Hypothalamus (tissue), 51 donors: ENCODE data around the gene ZMYND11.
"Not testable (repeated sequence)": the region's sequence is repeated elsewhere in the genome, so short reads cannot be mapped to it uniquely, and the experiment has no call there.

Source experiments
- DNase-seq, 51 donors: peaks; one replicate each; lab custom pipeline; 2025; lab: John Stamatoyannopoulos, UW

ZMYND11 gene

DNA sequence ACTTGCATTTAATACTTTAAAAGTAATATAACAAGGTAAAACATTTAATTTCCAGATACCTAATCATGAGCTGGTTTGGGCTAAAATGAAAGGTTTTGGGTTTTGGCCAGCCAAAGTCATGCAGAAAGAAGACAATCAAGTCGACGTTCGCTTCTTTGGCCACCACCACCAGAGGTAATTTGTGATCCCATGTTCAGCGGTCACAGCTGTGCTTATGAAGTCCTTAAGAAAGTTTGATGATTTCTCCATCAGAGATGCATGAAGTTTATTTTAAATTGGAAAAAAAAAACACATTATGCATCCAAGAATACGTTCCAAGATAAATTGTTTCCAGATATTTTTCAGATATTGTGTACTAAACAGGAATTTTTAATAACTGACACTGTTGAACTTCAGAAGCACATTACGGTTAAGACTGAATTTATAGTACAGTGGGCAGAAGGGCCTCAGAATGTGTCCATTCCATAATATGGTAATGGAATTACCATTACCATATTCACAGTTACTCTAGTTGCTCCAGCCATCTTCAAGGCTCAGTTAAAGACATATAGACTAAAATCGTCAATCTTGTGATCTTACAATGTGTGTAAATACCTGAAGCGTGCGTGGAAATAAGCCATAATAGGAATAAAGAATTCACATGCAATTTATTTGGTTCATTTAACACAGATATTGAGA lies 106.8 kb downstream of the ZMYND11 start:
- no peak for DNase-seq

DNA sequence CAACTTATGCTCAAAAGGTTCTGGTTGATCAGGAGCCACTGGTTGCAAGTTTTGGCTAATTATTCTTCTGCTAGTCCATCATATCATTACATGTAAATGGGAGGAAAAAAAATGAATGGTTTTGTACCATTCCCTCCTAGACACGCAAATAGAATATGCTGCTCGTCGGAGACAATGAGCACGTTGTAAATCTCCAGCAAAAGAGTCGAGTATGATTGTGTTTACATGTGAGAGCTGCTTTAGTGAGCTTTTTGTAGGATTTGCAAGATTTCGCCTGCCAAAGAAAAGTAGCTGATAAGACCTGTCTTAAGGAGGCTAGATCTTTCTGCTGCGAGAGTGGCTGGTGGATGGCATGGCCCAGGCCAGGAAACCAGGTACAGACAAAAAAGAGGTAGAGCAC lies 109.0 kb downstream of the ZMYND11 start:
- no peak for DNase-seq

DNA sequence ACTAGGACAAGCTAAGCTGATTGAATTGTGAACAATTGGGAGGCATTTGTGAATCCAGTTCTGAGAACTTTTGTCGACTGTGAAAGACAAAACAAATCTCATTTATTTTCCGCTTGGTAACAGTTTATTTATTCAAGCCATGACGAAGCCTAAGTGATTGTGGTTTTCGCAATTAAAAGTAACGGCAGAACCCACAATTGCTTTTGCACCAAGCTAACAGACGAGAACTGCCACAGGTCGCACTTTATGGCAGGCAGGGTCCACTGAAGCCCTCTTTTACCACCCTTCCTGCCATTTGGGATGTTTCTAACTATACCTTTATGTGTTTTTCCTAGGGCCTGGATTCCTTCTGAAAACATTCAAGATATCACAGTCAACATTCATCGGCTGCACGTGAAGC lies 111.2 kb downstream of the ZMYND11 start:
- no peak for DNase-seq

DNA sequence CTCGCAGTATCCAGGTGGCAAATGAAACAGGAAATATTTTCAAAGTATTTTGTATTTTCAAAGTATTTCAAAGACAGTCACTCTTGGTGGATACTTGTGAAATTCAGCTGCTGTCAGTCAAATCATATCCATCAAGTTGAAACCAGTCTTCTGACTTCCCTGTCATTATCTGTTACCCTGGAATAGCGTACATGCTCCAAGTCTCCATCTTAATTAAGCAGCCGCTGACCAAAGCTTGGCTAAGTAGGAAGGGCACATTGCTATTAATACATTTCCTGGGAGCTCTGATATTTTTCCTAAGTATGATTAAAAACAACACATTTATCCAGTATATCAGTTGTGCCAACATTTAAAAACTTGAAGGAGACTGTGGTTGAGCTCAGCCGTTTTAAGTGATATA lies 112.2 kb downstream of the ZMYND11 start:
- DNase-seq: no peak

DNA sequence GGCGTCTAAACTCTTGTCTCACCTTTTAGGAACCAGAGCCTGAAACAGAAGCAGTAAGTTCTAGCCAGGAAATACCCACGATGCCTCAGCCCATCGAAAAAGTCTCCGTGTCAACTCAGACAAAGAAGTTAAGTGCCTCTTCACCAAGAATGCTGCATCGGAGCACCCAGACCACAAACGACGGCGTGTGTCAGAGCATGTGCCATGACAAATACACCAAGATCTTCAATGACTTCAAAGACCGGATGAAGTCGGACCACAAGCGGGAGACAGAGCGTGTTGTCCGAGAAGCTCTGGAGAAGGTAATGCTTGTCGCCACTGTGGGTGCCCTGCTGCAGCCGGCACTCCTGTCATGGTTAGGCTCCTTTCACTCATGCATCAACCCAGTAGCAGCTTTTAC lies 113.1 kb downstream of the ZMYND11 start:
- no peak for DNase-seq

DNA sequence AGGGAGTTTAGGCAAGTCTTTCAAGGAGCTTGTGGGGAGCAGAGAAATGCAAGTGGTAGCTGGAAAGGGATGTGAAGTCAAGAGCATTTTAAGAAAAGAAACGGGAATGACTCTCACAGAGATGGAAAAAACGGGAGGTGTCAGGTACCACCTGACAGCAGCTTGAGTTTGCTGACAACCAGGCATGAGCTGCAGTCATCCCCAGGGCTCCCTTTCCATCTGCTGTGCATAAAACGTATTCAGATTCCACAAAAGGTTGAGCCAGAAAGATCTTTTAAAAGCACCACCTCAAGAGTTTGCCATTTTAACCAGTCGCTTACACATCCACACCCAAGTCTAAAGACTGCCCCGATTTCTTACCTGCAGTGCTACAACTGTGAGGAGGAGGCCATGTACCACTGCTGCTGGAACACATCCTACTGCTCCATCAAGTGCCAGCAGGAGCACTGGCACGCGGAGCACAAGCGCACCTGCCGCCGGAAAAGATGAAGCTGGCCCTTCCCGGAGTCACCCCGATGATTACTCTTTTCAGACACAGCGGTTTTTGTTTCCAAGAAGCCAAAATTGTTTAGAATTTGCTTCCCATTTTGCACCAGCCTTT lies 116.8 kb downstream of the ZMYND11 start:
- DNase-seq: no peak

DNA sequence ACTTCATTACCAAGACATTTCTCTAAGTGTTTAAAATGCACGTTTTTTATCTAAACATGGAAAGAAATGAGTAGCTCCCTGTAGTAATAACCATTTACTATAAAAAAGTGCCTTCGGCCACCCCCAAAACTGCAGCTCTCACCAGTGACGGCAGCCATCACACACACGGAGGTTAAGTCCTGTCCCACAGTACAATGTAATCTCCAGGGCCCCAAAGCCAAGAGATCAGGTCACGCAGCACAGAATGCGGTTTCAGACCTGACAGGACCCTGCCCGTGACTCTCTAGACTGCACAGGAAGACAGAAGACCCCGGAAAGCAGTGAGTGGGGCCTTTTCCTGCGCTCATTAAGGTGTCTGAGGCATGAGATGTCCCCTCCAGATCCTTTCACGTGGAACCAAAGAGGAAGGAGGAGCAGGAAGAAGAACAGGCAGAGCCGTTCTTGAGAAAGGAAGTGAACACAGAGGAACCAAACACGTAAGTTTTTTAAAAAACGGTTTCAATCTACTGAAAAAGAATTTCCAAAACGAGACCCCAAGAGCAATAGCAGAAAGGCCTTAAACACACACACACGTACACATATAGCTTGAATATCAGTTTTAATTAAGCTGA lies 125.7 kb downstream of the ZMYND11 start:
- DNase-seq: peak in 1 of 51 donors; percentile 6

DNA sequence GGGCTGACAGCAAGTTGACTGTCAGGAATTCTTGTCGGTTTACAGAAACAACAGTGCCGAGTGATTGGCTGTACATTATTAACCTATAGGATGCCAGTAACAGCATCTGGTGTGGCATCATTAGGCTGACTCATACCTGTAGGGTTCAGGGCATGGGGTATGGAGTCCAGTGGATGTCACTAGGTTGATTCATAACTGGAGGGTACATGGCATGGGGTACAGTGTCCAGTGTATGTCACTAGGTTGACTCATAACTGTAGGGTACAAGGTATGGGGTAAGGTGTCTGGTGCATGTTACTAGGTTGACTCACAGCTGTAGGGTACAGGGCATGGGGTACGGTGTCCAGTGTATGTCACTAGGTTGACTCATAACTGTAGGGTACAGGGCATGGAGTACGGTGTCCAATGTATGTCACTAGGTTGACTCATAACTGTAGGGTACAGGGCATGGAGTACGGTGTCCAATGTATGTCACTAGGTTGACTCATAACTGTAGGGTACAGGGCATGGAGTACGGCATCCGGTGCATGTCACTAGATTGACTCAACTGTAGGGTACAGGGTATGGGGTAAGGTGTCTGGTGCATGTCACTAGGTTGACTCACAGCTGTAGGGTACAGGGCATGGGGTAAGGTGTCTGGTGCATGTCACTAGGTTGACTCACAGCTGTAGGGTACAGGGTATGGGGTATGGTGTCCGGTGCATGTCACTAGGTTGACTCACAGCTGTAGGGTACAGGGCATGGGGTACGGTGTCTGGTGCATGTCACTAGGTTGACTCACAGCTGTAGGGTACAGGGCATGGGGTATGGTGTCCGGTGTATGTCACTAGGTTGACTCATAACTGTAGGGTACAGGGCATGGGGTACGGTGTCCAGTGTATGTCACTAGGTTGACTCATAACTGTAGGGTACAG lies 129.2 kb downstream of the ZMYND11 start:
- DNase-seq: not testable (repeated sequence)

DNA sequence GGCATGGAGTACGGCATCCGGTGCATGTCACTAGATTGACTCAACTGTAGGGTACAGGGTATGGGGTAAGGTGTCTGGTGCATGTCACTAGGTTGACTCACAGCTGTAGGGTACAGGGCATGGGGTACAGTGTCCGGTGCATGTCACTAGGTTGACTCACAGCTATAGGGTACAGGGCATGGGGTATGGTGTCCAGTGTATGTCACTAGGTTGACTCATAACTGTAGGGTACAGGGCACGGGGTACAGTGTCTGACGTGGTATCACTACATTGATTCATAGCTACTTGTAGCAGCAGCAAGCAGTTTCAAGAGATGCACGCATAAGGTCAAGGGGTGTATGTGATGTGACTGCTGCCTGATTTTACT lies 129.8 kb downstream of the ZMYND11 start:
- DNase-seq: not testable (repeated sequence)

DNA sequence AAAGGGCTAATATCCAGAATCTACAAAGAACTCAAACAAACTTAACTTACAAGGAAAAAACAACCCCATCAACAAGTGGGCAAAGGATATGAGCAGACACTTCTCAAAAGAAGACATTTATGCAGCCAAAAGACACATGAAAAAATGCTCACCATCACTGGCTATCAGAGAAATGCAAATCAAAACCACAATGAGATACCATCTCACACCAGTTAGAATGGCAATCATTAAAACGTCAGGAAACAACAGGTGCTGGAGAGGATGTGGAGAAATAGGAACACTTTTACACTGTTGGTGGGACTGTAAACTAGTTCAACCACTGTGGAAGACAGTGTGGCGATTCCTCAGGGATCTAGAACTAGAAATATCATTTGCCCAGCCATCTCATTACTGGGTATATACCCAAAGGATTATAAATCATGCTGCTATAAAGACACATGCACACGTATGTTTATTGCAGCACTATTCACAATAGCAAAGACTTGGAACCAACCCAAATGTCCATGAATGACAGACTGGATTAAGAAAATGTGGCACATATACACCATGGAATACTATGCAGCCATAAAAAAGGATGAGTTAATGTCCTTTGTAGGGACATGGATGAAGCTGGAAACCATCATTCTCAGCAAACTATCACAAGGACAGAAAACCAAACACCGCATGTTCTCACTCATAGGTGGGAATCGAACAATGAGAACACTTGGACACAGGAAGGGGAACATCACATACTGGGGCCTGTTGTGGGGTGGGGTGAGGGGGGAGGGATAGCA lies 130.7 kb downstream of the ZMYND11 start:
- not testable (repeated sequence) for DNase-seq

DNA sequence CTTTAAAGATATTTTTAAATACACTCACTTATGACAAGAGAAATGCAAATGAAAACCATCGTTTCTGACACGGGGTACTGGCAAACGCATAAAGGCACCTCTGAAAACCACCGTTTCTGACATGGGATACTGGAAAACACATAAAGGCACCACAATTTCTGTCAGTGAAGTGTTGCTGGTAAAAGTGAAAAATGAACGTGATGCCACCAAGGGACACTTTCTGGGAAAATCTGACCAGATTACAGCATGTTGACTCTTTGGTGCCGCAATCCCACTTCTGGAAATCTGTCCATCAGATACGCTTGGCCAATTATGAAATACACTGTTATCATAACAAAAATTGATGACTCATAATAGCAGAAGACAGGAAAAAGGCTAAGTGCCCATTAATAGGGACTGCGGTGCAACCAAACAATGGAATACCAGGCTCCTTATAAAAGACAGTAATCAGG lies 131.7 kb downstream of the ZMYND11 start:
- DNase-seq: no peak

DNA sequence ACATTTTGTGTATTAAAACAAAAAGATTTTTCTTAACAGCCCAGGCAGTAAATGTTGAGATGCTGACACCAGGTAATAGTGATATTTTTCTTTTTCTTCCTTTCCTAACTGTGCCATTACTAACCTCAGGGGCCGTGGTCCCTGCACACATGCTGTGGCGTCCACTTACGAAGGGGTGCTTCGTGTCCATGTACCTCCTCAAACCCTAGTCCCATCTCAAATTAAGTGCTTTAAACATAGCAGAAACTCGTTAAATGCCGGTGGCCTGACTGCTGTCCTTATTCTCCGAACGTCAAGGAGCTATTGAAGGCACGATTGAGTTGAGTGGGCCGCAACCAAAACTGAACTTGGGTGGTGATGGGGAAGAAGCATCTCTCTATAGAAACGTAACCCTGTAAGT lies 132.4 kb downstream of the ZMYND11 start:
- no peak for DNase-seq

DNA sequence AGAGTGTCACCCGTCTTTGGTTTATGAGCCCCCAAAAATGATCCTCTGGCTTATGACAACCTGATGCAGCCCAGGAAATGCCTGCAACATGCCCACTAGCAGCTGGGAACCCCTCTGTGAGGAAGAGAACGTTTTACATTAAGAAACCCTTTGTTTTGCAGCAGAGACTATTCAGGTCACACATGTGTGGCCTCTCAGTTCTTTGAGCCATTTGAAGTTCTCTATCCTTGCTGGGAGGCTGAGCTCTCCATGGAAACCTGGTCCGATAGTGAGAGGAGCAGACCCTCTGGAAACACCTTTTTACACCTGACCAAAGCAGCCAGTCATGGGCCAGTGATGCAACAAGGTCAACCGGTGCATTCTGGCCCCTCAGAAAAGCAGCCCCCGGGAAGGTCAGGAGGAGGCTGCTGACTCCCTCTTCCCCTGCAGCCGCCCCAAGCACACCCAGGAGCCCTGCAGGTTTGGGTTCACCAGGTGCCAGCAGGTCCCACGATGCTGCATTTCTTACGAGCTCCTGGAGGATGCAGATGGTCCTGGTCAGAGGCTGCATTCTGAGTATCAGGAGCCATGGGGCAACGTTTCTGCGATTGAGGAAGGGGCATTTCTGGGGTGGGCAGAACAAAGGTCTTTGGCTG lies 134.3 kb downstream of the ZMYND11 start:
- no peak for DNase-seq

DNA sequence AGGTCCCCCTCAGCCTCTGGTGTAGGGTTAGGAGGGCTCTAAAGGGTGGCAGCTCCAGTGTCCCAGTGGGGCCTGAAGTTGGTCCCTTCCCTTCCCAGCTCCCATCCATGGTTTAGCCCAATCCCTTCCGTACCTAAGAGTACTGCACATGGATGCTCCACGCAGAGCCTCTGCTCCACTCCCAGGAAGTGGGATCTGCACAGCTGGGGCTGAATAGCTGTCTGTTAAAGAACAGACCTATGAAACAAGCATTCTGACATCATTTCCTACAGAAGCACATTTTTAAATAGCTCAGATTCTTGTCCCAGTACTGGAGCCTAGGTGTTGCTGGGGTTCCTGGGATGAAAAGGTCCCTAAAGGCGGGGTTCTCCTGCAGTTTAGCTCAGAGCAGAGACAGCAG lies 135.9 kb downstream of the ZMYND11 start:
- DNase-seq: no peak

DNA sequence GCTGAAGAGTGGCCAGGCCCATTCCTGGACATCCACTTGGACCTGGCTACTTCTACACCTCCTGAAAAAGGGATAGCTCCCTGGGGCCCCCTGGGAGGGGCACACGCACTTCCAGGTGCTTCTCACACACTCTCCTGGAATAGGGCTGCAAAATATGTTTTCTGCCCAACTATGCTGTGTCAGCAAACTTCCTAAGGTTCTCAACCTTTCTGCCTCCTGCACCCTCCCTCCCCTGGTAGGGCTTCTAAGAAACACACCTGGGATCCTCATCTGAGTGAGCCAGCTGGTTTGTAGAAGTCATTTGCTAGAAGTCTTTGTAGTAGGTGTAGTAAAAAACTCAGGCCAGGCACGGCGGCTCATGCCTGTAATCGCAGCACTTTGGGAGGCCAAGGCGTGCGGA lies 136.5 kb downstream of the ZMYND11 start:
- no peak for DNase-seq

DNA sequence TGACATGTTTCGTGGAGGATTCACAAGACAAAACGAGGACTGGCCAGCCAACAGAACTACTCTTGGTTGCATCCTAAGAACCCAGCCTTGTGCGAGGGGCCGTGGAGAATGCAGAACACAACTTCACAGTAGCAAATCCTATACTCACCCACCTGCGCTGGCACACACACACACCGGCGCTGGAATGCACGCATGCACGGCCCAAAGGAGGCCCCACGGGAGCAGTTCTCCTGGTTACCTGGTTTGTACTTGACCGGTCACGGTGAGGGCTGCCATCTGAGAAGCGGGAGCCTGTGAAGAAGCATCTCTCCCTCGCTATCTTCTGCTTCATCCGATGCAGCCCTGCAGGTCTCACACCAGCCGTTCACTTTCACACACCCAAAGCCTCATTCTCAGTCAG lies 137.8 kb downstream of the ZMYND11 start:
- DNase-seq: no peak

DNA sequence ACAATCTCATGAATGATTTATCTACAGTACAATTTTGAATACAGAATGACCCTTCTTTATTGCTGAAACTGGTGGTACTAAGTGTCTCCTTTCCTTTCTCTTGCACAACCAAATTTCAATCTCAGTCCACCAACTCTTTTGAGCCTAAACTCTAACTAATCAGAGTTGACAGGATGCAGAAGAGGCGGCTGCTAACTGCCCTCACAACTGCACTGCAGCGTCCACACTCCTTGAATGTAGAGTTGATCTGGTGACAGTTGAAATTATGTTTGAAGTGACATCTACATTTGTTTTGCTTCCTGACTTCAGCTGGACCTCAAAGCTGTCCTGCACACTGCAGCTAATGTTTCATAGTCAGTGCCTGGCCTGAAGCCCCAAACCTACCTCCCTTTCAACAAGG lies 139.6 kb downstream of the ZMYND11 start:
- no peak for DNase-seq

DNA sequence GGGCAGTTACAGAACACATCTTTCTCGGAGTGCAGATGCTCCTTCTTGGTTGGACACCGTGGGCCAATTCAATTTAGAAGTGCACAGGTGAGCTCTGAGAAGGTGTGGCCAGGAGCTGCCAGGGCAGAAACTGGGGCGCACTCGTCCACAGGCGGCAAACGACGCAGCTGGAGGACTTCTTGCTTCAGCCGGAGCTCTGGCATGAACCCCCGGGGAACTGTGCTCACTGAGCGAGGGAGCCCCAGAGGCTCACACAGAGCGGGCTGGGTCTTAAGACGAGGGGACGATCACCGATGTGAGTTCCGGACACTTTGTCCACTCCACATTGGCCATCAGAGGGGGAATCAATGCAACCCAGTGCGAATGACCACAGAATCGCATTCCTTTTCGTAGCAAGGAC lies 140.4 kb downstream of the ZMYND11 start:
- DNase-seq: no peak

DNA sequence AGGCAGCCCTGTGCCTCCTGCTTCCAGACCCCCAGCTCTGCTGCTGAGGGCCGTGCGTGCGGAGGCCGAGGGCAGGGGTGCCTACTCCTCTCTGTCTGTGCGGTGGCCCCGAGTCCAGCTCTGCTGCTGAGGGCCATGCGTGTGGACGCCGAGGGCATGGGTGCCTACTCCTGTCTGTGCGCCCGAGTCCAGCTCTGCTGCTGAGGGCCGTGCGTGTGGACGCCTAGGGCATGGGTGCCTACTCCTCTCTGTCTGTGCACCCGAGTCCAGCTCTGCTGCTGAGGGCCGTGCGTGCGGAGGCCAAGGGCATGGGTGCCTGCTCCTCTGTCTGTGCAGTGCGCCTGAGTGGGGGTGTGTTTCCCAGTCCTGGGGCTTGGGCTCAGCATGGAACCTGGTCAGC lies 142.7 kb downstream of the ZMYND11 start:
- no peak for DNase-seq

DNA sequence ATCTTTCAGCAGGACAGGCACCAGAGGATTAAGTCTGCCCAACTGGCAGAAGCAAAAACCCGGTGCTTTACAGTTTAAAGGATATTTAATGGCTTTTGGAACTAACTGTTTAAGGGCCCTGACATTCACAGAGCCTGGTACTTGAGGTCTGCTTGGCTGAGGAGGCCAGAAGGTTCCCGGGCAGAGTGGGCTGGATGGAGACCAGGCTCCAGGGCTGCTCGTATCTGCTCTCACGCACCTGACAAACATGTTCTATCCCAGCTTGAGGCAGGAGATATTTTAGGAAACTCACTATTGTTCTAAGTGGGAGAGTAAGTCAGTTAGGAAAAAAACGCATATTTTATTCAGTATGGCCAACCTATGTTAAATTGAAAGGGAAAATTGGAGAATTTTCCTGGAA lies 143.5 kb downstream of the ZMYND11 start:
- DNase-seq: no peak
